HG03103 (cell line): ENCODE data around the gene VRK3.

ENCODE experiments used
- ATAC-seq: cut with Tn5 transposase; IDR thresholded peaks from one replicate; pipeline ENCODE4 v1.9.1; 2021; ENCODE audit warnings: low read depth; ENCODE audit not compliant: unreplicated experiment

Gene VRK3

DNA sequence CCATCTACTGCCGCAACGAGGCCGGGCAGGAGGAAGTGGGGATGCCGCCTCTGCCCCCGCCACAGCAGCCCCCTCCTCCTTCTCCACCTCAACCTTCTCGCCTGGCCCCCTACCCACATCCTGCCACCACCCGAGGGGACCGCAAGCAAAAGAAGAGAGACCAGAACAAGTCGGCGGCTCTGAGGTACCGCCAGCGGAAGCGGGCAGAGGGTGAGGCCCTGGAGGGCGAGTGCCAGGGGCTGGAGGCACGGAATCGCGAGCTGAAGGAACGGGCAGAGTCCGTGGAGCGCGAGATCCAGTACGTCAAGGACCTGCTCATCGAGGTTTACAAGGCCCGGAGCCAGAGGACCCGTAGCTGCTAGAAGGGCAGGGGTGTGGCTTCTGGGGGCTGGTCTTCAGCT is 92.4 kb downstream of the VRK3 start:
- ATAC-seq = no peak

DNA sequence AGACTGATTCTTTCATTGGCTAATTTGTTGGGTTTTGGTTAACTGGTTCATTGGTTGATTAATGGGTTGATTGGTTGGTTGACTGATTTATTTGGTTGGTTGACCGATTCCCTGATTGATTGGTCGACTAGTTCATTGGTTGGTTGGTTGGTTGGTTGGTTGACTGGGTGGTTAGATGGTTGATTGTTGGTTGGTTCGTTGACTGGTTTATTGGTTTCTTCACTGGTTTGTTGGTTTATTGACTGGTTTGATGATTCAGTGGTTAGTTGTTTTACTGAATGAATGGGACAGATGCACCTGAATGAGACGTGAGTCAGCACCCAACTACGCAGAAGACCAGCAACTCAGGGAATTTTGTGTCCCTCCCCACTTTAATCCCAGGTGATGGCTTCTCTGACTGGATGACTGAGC is 93.1 kb downstream of the VRK3 start:
- ATAC-seq = no peak

DNA sequence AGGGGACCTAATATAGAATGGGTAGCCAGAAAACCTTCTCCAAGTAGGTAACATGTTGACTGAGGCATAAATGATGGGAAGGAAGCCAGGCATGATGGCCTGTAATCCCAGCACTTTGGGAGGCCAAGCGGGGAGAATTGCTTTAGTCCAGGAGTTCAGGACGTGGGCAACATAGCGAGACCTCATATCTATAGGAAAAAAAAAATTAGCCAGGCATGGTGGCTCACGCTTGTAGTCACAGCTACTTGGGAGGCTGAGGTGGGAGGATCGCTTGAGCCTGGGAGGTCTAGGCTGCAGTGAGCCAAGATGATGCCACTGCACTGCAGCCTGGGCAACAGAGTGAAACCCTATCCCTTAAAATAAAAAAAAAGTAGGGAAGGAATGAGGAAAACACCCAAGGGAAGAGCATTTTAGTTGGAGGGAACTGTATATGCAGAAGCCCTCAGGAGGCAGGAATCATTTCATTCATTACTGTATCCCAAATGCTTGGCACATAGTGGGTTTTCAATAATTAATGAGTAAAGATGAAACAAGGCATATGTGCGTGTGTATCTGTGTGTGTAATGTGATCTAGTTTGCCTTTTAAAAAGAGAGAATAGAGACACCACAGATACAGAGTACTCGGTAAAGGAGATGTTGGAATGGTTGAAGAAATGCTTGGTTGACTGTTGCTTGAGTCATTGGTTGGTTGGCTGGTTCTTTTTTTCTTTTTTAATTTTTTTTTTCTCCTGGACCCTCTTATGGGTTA is 93.7 kb downstream of the VRK3 start:
- no peak for ATAC-seq

DNA sequence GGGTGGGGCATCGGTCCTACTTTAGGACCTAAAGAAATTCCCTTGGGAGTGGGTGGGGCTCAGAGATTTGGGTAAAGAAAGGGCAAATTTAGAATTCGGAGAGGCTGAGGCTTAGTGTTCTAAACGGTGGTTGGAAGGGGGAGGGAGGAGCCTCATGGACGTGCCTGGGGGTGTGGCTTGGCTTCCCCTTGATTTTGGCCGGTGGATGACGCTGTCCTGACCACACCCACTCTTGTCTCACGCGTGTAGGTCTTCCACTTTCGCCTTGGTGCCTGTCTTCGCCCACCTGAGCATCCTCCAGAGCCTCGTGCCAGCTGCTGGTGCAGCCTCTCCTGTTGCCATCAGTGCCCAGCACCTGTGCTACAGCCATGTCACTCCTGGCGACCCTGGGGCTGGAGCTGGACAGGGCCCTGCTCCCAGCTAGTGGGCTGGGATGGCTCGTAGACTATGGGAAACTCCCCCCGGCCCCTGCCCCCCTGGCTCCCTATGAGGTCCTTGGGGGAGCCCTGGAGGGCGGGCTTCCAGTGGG is 94.6 kb downstream of the VRK3 start:
- no peak for ATAC-seq

DNA sequence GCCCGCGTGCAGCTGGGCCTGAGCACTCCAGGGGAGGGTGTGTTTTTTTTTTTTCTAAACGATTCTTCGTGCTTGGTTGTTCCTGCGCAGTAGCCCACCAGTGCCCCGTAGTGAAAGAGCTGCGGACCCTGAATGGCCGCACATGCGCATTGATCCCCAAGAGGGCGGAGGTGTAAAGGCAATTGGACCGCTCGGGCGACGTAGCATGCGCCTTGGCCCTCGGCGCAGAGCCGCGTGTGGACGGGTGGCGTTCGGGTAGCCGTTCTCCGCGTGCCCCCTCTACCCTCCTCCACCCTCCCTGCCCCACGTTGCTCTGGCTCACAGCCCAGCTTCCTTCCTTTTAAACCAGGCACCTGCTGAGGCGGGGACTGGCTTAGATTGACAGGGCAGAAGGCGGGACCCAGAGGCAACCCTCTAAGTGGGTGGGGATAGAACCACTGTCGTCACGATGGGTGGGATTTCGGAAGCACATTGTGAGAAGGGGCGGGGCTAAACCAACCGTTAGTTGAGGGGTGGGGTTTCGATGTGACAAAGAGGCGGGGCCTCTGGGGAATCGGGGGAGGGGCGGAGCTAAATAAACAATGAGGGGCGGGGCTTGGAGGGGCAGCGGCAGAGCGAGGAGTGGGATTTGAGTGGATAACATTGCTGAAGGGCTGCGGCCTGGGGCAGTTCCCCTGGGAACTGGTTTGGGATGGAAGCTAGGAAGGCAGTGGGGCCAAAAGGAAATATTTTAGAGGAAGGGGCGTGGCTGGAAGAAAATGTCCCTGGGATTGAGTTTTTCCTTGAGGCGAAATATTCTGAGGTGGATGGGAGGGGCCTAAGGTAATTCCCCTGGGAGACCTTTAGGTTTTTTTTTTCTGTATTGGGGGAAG is 95.3 kb downstream of the VRK3 start:
- peak; percentile 70 for ATAC-seq

DNA sequence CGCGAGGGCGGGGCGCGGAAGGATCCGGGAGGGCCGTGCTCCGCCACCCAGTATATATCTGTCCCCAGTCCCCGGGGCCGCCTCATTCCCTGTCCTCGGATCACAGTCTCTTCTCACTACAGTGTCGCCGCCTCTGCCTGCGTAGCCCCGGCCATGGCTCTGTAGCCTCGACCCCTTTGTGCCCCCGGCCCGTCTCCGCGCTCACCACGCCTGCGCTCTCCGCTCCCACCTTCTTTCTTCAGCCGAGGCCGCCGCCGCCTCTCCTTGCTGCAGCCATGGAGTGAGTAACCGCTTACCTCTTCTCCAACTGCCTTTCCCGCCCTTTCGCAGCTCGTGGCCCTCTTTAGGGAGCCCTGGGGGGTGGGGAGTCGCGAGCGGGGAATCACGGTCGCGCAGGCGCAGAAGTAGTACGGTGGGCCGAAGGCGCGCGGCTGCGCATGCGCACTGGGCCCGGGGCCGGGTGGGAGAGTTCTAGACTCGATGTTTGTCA is 96.0 kb downstream of the VRK3 start, which contains the start of the genes ATF5 and NUP62:
Gene ATF5, plus strand, starts transcription at position 85 of the 490 bp plus-strand sequence. CDS start 1,646 bp downstream, outside the sequence.
Gene NUP62, minus strand, starts transcription at position 384 of the 490 bp plus-strand sequence. CDS start 19,697 bp downstream, outside the sequence.
- ATAC-seq = peak; percentile 22

DNA sequence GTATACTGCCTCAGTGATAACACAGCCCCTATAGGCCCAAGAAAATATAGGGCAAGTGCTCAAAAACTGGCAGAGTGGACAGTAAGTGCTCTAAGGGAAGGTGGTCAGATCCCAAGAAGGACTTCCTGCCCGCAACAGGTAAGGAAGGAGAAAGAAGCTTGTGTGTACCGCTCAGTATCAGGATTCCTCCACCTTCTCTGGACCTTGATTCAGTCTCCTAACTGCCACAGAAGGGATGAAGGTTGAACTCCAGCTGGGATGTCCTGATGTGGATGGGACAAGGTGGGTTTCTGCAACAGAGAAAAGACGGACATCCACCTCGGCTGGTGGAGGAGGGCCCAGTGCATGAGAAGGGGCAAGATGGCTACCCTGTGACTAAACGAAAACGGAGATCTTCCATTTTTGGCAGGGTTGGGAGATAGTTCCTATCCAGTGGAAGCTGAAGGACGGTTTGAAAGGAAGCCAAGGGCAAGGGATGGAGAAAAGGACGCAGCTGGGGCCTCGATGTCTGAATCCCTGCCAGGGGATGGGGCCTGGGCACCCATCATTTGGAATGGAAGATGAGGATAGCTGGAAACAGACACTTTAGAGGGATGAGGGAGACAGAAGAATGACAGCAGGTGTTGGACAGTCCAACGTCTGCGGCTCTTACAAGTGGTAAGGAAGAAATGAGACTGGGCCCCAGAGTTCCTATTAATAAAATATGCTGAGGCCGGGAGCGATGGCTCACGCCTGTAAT is 97.5 kb downstream of the VRK3 start:
- no peak for ATAC-seq

DNA sequence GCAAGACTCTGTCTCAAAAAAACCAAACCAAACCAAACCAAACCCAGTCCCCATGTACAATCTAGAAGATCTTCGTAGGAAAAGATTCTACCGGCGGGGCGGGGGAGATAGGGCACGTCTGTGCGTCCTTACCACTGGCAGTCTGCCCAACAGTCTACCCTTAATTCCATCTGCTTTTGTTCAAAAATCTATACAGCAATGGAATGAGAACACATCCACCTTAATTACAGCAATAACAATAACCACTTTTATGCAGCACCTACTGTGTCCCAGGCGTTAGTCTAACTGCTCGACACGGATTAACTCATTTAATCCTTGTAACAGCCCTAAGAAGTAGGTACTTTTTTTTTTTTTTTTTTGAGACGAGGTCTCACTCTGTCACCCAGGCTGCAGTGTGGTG is 98.7 kb downstream of the VRK3 start:
- ATAC-seq = no peak
